Brain microvascular endothelial cell (primary cell): ENCODE measurements around the gene FXYD2.
A peak's percentile ranks its signal among the peaks of the same experiment; 100 is the strongest.

Experiments used
- DNase-seq: peaks from one replicate; pipeline ENCODE4 v3.0.0-alpha.2; 2020
- H3K27ac ChIP-seq: fragments of 250-450 bp; sonication (Bioruptor Pico); 2 replicates; pipeline ENCODE4 v1.5.1; 2020; ENCODE audit warnings: mild to moderate bottlenecking, moderate library complexity
- H3K27me3 ChIP-seq: fragments of 250-450 bp; sonication (Bioruptor Pico); replicated peaks from 2 replicates; pipeline ENCODE4 v1.5.1; 2020; ENCODE audit warnings: mild to moderate bottlenecking
- H3K36me3 ChIP-seq: fragments of 250-450 bp; sonication (Bioruptor Pico); replicated peaks from 2 replicates; pipeline ENCODE4 v1.5.1; 2020; ENCODE audit warnings: mild to moderate bottlenecking
- H3K4me3 ChIP-seq: 2 replicates; pipeline ENCODE4 v1.5.1; 2011; ENCODE audit warnings: low read depth, mild to moderate bottlenecking, control low read depth, low read length, moderate library complexity
- in situ Hi-C: cut with HindIII; loops from 2 replicates; pipeline ENCODE4 v1.10.0; 2017; ENCODE audit warnings: low sequenced_read_pairs, low pct_ligation_motif_present
- TF ChIP-seq, protein P1 (sequence below): IDR thresholded peaks from 2 replicates; pipeline ENCODE4 v1.5.1; 2011; ENCODE audit warnings: low read depth, mild to moderate bottlenecking, moderate library complexity, low read length, control low read depth, inconsistent platforms; ENCODE audit errors: missing control alignments

The FXYD2 gene

DNA sequence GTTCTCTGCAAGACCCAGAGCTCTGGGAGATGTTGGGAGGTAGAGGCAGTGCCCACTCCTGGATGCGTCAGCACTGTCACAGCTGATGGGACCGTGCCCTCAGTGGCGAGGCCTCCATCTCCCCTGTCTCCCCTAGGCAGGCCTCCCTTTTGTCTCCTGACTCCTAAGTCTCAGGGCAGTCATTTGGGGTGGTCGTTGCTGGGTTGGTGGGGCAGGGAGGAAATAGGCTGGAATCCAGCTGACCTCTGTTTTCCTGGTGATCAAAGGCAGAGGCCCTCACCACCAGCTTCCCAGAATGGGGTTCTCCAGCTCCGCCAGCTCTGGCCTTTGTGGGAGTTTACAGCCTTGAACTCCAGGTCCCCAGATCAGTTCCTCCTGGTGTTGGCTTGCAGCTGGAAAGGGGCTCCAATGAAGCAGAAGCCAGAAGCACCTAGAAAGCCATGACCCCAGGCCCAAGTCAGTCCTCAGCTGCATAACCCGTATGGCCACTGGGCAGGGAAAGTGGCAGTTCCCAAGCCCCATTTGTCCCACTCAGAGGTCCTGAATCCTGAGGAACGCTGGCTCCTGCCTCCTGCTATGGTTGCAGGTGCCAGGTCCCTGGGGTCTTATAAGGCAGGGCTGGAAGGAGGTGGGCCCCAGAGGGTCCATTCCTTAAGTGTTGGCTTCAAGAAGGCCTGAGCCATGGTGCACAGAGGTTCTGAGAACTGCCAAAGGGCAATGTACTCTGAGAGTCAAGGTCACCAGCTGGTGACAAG lies 7.3 kb upstream of the FXYD2 start:
- TF ChIP-seq, protein P1, sequence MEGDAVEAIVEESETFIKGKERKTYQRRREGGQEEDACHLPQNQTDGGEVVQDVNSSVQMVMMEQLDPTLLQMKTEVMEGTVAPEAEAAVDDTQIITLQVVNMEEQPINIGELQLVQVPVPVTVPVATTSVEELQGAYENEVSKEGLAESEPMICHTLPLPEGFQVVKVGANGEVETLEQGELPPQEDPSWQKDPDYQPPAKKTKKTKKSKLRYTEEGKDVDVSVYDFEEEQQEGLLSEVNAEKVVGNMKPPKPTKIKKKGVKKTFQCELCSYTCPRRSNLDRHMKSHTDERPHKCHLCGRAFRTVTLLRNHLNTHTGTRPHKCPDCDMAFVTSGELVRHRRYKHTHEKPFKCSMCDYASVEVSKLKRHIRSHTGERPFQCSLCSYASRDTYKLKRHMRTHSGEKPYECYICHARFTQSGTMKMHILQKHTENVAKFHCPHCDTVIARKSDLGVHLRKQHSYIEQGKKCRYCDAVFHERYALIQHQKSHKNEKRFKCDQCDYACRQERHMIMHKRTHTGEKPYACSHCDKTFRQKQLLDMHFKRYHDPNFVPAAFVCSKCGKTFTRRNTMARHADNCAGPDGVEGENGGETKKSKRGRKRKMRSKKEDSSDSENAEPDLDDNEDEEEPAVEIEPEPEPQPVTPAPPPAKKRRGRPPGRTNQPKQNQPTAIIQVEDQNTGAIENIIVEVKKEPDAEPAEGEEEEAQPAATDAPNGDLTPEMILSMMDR: no peak

DNA sequence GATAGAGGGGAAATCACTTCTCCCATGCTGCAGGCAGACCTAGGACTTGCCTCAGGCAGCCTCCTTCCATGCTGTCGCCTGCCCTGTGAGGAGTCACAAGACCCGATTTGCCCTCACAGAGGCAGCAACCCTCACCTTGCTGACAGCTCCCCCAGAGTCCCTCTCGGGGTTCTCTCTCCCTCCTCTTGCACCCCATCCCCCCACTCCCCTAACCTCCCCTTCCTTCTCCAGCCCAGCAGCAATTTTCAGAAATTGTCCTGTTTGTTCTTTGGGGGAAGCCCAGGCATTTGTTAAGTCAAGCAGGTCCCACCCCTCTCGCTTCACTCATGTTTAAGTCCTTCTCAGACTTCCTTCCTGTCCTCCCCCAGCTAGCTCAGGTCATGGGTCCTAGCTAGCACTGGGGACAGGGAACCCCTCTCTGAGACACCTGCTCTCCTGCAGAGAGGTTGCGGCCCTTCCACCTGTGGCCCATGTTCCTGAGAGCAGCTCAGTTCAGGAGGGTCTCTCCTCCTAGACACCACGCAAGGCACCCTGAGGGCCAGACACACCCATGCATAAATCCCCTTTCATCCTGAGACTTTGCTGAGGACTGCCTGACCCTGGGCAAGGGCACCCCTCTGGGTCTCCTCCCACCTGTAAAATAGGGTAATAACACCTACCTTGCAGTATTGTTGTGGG lies 6.3 kb upstream of the FXYD2 start:
- TF ChIP-seq, protein P1: no peak
- no peaks in the 10 kb centered on the region for H3K36me3 ChIP-seq
- no peak for DNase-seq
- H3K27ac ChIP-seq: no peak overlapping the region
- H3K27me3 ChIP-seq: no peaks in the 10 kb centered on the region
- H3K4me3 ChIP-seq: no peak overlapping the region
- in situ Hi-C loops: loop anchor here (25.0 kb wide), 1 partner anchor 106 kb away; the partner anchor contains the start of gene TMPRSS13

More for the DNA sequence above, 7.3 kb upstream of the FXYD2 start:
- H3K36me3 ChIP-seq: no peaks in the 10 kb centered on the region
- no peaks in the 10 kb centered on the region for H3K27me3 ChIP-seq
- no peak for DNase-seq
- no peak overlapping the region for H3K4me3 ChIP-seq
- in situ Hi-C loops: loop anchor here (25.0 kb wide), 1 partner anchor 105 kb away; the partner anchor contains the start of gene TMPRSS13
- no peak overlapping the region for H3K27ac ChIP-seq

DNA sequence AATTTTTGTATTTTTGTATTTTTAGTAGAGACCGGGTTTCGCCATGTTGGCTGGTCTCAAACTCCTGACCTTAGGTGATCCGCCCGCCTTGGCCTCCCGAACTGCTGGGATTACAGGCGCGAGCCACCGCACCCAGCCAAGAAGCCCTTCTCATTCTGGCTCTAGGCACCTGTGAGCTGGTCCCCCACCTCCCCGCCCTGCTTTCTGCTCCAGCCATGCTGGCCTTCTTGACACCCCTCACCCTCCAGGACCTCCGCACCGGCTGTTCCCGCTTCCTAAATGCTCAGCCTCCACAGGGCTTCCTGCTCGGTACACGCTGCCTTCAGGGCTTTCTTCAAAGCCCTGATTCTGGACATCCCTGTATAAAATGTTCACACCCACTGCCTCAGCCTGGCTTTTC lies 5.5 kb upstream of the FXYD2 start:
- TF ChIP-seq, protein P1: no peak
- Histone ChIP-seq H3K4me3 (no peak overlapping the region), H3K27me3 (no peaks in the 10 kb centered on the region), H3K36me3 (no peaks in the 10 kb centered on the region), H3K27ac (no peak overlapping the region)
- in situ Hi-C loops: loop anchor here (25.0 kb wide), 1 partner anchor 107 kb away; the partner anchor contains the start of gene TMPRSS13
- no peak for DNase-seq

DNA sequence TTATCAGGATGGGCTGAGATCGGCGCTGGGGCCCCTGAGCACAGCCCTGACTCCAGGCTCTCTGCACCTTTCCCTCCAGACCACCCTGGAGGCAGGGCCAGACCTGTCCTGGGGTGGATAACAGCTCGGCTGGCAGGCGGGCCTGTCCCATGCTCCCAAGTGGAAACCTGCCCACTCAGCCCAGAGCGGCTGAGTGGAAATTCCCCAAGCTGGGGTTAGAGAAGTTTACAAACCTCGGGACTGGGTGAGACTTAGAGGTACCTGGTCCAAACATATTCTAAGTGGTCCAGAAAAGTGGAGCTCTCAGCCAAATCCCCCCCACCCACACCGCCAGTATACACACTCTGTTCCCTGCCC lies 4.8 kb upstream of the FXYD2 start:
- H3K27me3 ChIP-seq: no peaks in the 10 kb centered on the region
- no peak overlapping the region for H3K4me3 ChIP-seq
- no peak for DNase-seq
- in situ Hi-C loops: loop anchor here (25.0 kb wide), 1 partner anchor 108 kb away; the partner anchor contains the start of gene TMPRSS13
- TF ChIP-seq, protein P1: no peak
- no peak overlapping the region for H3K27ac ChIP-seq
- H3K36me3 ChIP-seq: no peaks in the 10 kb centered on the region

DNA sequence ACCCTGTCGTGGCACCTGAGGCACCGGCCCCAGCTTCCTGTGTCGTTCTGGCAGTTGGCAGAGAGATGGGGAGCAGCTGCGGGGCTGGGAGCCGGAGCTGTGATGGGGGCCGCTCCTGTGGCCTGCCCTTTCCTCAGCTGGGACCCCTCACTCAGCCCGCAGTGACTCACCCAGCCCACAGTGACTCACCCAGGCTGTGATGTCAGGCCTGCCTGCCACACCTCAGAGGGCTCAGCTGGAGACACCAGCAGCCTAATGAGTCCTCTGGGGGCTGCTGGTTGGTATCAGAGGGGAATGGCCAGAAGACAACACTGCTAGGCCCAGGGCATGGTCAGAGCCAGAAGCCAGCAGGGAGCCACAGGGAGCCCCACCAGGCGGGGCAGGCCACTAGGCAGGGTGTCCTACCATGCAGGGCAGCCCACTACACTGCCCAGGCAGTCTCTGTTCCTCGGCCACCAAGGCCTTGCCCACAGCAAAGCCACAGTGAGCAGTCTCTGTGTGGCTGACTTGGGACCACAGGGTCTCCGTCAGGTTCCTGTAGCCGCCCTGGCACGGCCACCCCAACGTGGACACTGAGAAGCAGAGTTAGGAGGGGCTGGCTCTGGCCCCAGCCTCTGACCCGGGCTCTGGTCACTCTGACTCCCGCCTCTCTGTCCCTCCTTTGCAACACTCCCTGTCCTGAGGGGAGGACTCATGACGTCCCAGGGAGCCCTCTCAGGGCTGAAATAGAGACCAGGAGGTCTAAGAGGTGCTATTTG lies 4.2 kb upstream of the FXYD2 start:
- in situ Hi-C loops: loop anchor here (25.0 kb wide), 1 partner anchor 109 kb away; the partner anchor contains the start of gene TMPRSS13
- Histone ChIP-seq H3K27me3 (no peaks in the 10 kb centered on the region), H3K4me3 (no peak overlapping the region), H3K36me3 (no peaks in the 10 kb centered on the region), H3K27ac (no peak overlapping the region)
- peak; percentile 67 for DNase-seq
- TF ChIP-seq, protein P1: no peak
